Right atrium auricular region (tissue), 2 donors: Measurements from ENCODE around the gene FAM78B. TPM values are rescaled to one million over a fixed set of nuclear protein-coding genes. Genes with fewer than 3 reads are reported as not detected.

ENCODE experiments used
- DNase-seq: peaks from one replicate; pipeline ENCODE4 v3.0.0-alpha.2; 2019; ENCODE audit warnings: low spot score
- H3K27ac ChIP-seq, 2 donors: fragments of 200-600 bp; sonication (generic); 1 replicate in 1 of 2; 2 replicates in 1 of 2; pipeline ENCODE4 v1.5.1; 2016 to 2019
- H3K27me3 ChIP-seq, 2 donors: fragments of 200-600 bp; sonication (generic); one replicate each; pipeline versions ENCODE4 v1.5.1 to v1.6.0; 2017 to 2019
- H3K36me3 ChIP-seq: fragments of 200-600 bp; sonication (generic); one replicate; pipeline ENCODE4 v1.5.1; 2016
- H3K4me1 ChIP-seq, 2 donors: fragments of 200-600 bp; sonication (generic); one replicate each; pipeline versions ENCODE4 v1.5.1 to v1.6.0; 2017 to 2019
- H3K4me3 ChIP-seq, 2 donors: fragments of 200-600 bp; sonication (generic); 1 replicate in 1 of 2; 2 replicates in 1 of 2; pipeline ENCODE4 v1.5.1; 2017 to 2019; ENCODE audit warnings: mild to moderate bottlenecking in 1 of 2, moderate library complexity in 1 of 2
- H3K9me3 ChIP-seq, 2 donors: fragments of 200-600 bp; sonication (generic); one replicate each; pipeline ENCODE4 v1.5.1; 2019
- CTCF ChIP-seq, 2 donors: fragments of 200-600 bp; sonication (generic); IDR thresholded peaks; one replicate each; pipeline ENCODE4 v1.5.1; 2019; ENCODE audit warnings: antibody characterized with exemption in 2 of 2
- total RNA-seq, 2 donors: library from RNA; depleted of rRNA; stranded (reverse); fragments of >200 nt; gene quantifications; one replicate each; pipeline ENCODE4 v1.1.0, GENCODE V29; 2016

Gene FAM78B
- total RNA-seq, 2 donors from 2014 or later: 1.8 to 2.9 TPM

GRCh38 chr1:166062421-166063070, 104.3 kb downstream of the FAM78B start:
- no peak overlapping the region for H3K27ac ChIP-seq
- no peak for TF ChIP-seq CTCF (IDR thresholded peaks at IDR 0.05)
- no peaks in the 10 kb centered on the region for H3K27me3 ChIP-seq
- no peak overlapping the region for H3K4me3 ChIP-seq
- no peaks in the 10 kb centered on the region for H3K36me3 ChIP-seq
- DNase-seq: no peak
- peaks cover 0 to 11% of the 10 kb centered on the region in 2 donors for H3K4me1 ChIP-seq
- H3K9me3 ChIP-seq: no peaks in the 10 kb centered on the region

- no peak for TF ChIP-seq CTCF (IDR thresholded peaks at IDR 0.05)
- H3K36me3 ChIP-seq: no peaks in the 10 kb centered on the region
- DNase-seq: no peak
- H3K9me3 ChIP-seq: no peaks in the 10 kb centered on the region
- no peak overlapping the region for H3K4me3 ChIP-seq
- no peaks in the 10 kb centered on the region for H3K4me1 ChIP-seq
- H3K27ac ChIP-seq: no peak overlapping the region
- no peaks in the 10 kb centered on the region for H3K27me3 ChIP-seq
Measured at GRCh38 chr1:166057650-166058049, 109.2 kb downstream of the FAM78B start.

GRCh38 chr1:166053395-166053794, 113.4 kb downstream of the FAM78B start:
- Histone ChIP-seq H3K27ac (no peak overlapping the region), H3K27me3 (no peaks in the 10 kb centered on the region), H3K4me1 (no peaks in the 10 kb centered on the region), H3K36me3 (no peaks in the 10 kb centered on the region), H3K9me3 (no peaks in the 10 kb centered on the region), H3K4me3 (no peak overlapping the region)
- no peak for DNase-seq
- TF ChIP-seq CTCF (IDR thresholded peaks at IDR 0.05): no peak

- no peak for DNase-seq
- Histone ChIP-seq H3K9me3 (no peaks in the 10 kb centered on the region), H3K4me1 (no peaks in the 10 kb centered on the region), H3K27ac (no peak overlapping the region), H3K27me3 (no peaks in the 10 kb centered on the region), H3K4me3 (no peak overlapping the region), H3K36me3 (no peaks in the 10 kb centered on the region)
- no peak for TF ChIP-seq CTCF (IDR thresholded peaks at IDR 0.05)
Measured at GRCh38 chr1:166040202-166040997, 126.4 kb downstream of the FAM78B start.

- TF ChIP-seq CTCF (IDR thresholded peaks at IDR 0.05): no peak
- no peak for DNase-seq
- H3K27me3 ChIP-seq: no peaks in the 10 kb centered on the region
- H3K36me3 ChIP-seq: no peaks in the 10 kb centered on the region
- H3K4me1 ChIP-seq: no peaks in the 10 kb centered on the region
- no peak overlapping the region for H3K4me3 ChIP-seq
- H3K27ac ChIP-seq: no peak overlapping the region
- H3K9me3 ChIP-seq: no peaks in the 10 kb centered on the region
Measured at GRCh38 chr1:166039436-166040201, 127.2 kb downstream of the FAM78B start.
